K562 (cell line): ENCODE data around the gene TIMM9. TPM values are rescaled to one million over a fixed set of nuclear protein-coding genes. Genes with fewer than 3 reads are reported as not detected.

Experiments
- ATAC-seq: fragments of 200-7000 bp; cut with Tn5 transposase; 3 replicates; pipeline ENCODE4 v1.9.1; 2020; ENCODE audit warnings: moderate library complexity
- BruUV-seq: library from RNA; stranded (reverse); fragments of 400-500 nt; replicated peaks from 2 replicates; lab custom pipeline; 2021; lab: Mats Ljungman, UMichigan
- CTCF ChIA-PET: fragments of 300-600 bp; formaldehyde crosslinking; extraction: SDS; loops from one replicate; lab custom pipeline; 2021; ENCODE audit warnings: low intra/inter-chr PET ratio; lab: Yijun Ruan, JAX
- POLR2A ChIA-PET: fragments of 300-600, 350-650 bp; sonication (Branson Sonifier 250); formaldehyde crosslinking; extraction: SDS; loops from one replicate; lab custom pipeline; 2021; ENCODE audit warnings: antibody characterized with exemption, inconsistent platforms; lab: Yijun Ruan, JAX
- DNase-seq, 4 experiments: peaks; one replicate each; pipeline versions ENCODE4 v3.0.0 to v3.0.0-alpha.2; 2011 to 2018; ENCODE audit warnings: low spot score in 3 of 4, mixed read lengths in 3 of 4; ENCODE audit errors: extremely low read depth in 1 of 4
- FAIRE-seq: peaks from 2 replicates; lab custom pipeline; 2011; peaks lifted over from hg19 to GRCh38; lab: Jason Lieb, UNC
- H2AFZ ChIP-seq: 2 replicates; pipeline ENCODE4 v1.6.0; 2011; ENCODE audit warnings: low read depth, low read length, control low read depth, inconsistent platforms
- H3K27ac ChIP-seq: fragments of 200-600 bp; 3 replicates; pipeline ENCODE4 v1.8.0; 2011; ENCODE audit warnings: low read depth, mild to moderate bottlenecking, control low read depth, inconsistent platforms, low read length, moderate library complexity, mixed read lengths; ENCODE audit errors: extremely low read depth
- H3K27me3 ChIP-seq, 2 experiments: fragments of 300-600 bp in 1 of 2; 2 replicates in 1 of 2; 3 replicates in 1 of 2; pipeline versions ENCODE4 v1.6.0 to v1.8.0; 2011; ENCODE audit warnings: inconsistent platforms in 2 of 2, low read length in 2 of 2, mild to moderate bottlenecking in 1 of 2, mixed read lengths in 1 of 2, moderate library complexity in 1 of 2; ENCODE audit not compliant: control insufficient read depth in 2 of 2, insufficient read depth in 2 of 2
- H3K36me3 ChIP-seq: fragments of 300-600 bp; 3 replicates; pipeline ENCODE4 v1.8.0; 2011; ENCODE audit warnings: mild to moderate bottlenecking, low read length, inconsistent platforms; ENCODE audit not compliant: control insufficient read depth, insufficient read depth
- H3K4me1 ChIP-seq, 2 experiments: fragments of 200-600 bp in 1 of 2; replicated peaks in 1 of 2; 2 replicates in 1 of 2; 3 replicates in 1 of 2; pipeline versions ENCODE4 v1.5.1 to v1.8.0; 2011; ENCODE audit warnings: inconsistent platforms in 2 of 2, low read length in 2 of 2, mild to moderate bottlenecking in 1 of 2, mixed read lengths in 1 of 2, moderate library complexity in 1 of 2; ENCODE audit not compliant: control insufficient read depth in 2 of 2, insufficient read depth in 2 of 2
- H3K4me2 ChIP-seq: 2 replicates; pipeline ENCODE4 v1.6.1; 2011; ENCODE audit warnings: low read length, control low read depth, inconsistent platforms, mixed read lengths; ENCODE audit not compliant: insufficient read depth
- H3K4me3 ChIP-seq: fragments of 200-600 bp; sonication (generic), shearing (Covaris generic); 2 replicates; pipeline ENCODE4 v1.5.1; 2016; ENCODE audit warnings: control low read depth, inconsistent platforms
- H3K79me2 ChIP-seq: fragments of 200-600 bp; 3 replicates; pipeline ENCODE4 v1.8.0; 2011; ENCODE audit warnings: low read length, inconsistent platforms; ENCODE audit not compliant: control insufficient read depth, insufficient read depth
- H3K9ac ChIP-seq, 2 experiments: 2 replicates each; pipeline versions ENCODE4 v1.6.0 to v1.6.1; 2011; ENCODE audit warnings: low read depth in 2 of 2, low read length in 2 of 2, control low read depth in 1 of 2, inconsistent platforms in 1 of 2, mild to moderate bottlenecking in 1 of 2, mixed read lengths in 1 of 2; ENCODE audit not compliant: insufficient read depth in 1 of 2
- H3K9me1 ChIP-seq: one replicate; pipeline ENCODE4 v1.6.0; 2011; ENCODE audit warnings: inconsistent platforms, mild to moderate bottlenecking, low read length, moderate library complexity; ENCODE audit not compliant: control insufficient read depth, insufficient read depth
- H3K9me3 ChIP-seq: replicated peaks from 2 replicates; pipeline ENCODE4 v1.5.1; 2011; ENCODE audit warnings: low read depth, low read length, inconsistent platforms; ENCODE audit not compliant: control insufficient read depth, insufficient read depth
- H4K20me1 ChIP-seq: replicated peaks from 2 replicates; pipeline ENCODE4 v1.6.1; 2011; ENCODE audit warnings: low read length, inconsistent platforms, mixed read lengths; ENCODE audit not compliant: control insufficient read depth, insufficient read depth
- BRF1 ChIP-seq: IDR thresholded peaks from 3 replicates; pipeline ENCODE4 v1.6.1; 2011; ENCODE audit warnings: borderline replicate concordance, mild to moderate bottlenecking; ENCODE audit not compliant: insufficient read length; ENCODE audit errors: extremely low read depth
- HDAC1 ChIP-seq, 2 experiments: fragments of 450-650 bp; IDR thresholded peaks; 2 replicates each; pipeline ENCODE4 v1.6.1; 2016 to 2017; ENCODE audit warnings: inconsistent platforms in 1 of 2, mild to moderate bottlenecking in 1 of 2, moderate library complexity in 1 of 2
- NCOA1 ChIP-seq: fragments of 450-650 bp; IDR thresholded peaks from 2 replicates; pipeline ENCODE4 v1.6.1; 2016; ENCODE audit warnings: low read depth
- NELFE ChIP-seq: IDR thresholded peaks from 2 replicates; pipeline ENCODE4 v1.6.1; 2011; ENCODE audit warnings: mild to moderate bottlenecking; ENCODE audit not compliant: insufficient read depth, insufficient read length
- STAT6 ChIP-seq: sonication (generic); formaldehyde crosslinking; IDR thresholded peaks from 2 replicates; pipeline ENCODE4 v1.8.1; 2023; ENCODE audit warnings: mild to moderate bottlenecking, missing genetic modification reagents
- TSHZ1 ChIP-seq: fragments of 250-450 bp; sonication (Bioruptor Pico); IDR thresholded peaks from 2 replicates; pipeline ENCODE4 v1.4.0; 2020; ENCODE audit warnings: mild to moderate bottlenecking, moderate library complexity
- WGBS: fragments of 100-300 bp; shearing (Covaris generic); methylation state at CpG from one replicate; pipeline ENCODE4 v1.1.6; 2016; ENCODE audit warnings: low coverage, mixed read lengths; ENCODE audit not compliant: insufficient coverage; ENCODE audit errors: missing lambda C conversion rate; 5-methylcytosine and 5-hydroxymethylcytosine counted together
- in situ Hi-C: fragments of 300-500 bp; cut with MboI; formaldehyde crosslinking; loops from 4 replicates; pipeline ENCODE4 v1.15.0; 2018; ENCODE audit warnings: inconsistent platforms, mixed read lengths
- intact Hi-C: fragments of 100-400 bp; cut with micrococcal nuclease; formaldehyde crosslinking; loops from 2 replicates; pipeline ENCODE4 v1.14.2; 2022
- polyA plus RNA-seq, 8 experiments: library from polyadenylated mRNA; depleted of rRNA in 4 of 8; stranded (reverse) in 5 of 8; unstranded in 3 of 8; fragments of >200 nt; fragmentation: Nextera tagmentation in 2 of 8; fragmentation: Illumina TruSeq in 1 of 8; extraction: Ambion mirVana in 2 of 8; extraction: Trizol in 1 of 8; gene quantifications; 2 replicates each; pipeline versions ENCODE4 v1.2.1 to v1.2.3, GENCODE V29; 2011 to 2014; ENCODE audit warnings: inconsistent platforms in 1 of 8, missing spikeins in 1 of 8
- total RNA-seq, 7 experiments: library from RNA; depleted of rRNA in 6 of 7; stranded (reverse); fragments of >200 nt in 6 of 7; fragmentation: Illumina TruSeq in 2 of 7; extraction: Trizol in 2 of 7; gene quantifications; 2 replicates each; pipeline versions ENCODE4 v1.2.1 to v1.2.3, GENCODE V29; 2011 to 2021; ENCODE audit warnings: low replicate concordance in 1 of 7

Gene TIMM9
- total and polyA plus RNA-seq, 9 of the 15 experiments (the other 6 are each of a cell fraction or from before 2014, with no cell fraction given) = 28.0 to 101 (median 54.3) TPM

DNA sequence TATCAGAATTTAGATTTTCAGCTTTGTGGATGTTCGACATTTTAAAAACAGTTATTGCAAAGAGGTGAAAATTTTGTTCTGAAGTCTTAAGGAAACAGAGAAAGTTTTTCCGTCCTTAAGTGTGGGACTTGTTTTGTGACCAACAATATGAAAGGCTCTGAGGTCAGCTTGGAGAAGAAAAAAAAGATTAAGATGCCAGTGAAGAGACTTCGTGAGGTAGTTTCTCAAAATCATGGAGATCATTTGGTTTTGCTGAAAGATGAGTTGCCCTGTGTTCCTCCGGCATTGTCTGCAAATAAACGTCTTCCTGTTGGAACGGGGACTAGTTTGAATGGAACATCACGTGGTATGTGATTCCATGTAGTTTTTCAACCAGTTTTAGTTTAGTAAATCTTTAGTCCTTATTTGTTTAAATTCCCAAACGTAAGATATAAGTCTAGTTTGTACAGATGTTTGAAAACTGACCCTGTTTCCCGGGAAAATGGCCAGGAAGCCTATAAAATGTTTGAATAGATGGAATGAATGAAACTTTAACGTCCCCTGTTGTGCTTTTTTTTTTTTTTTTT lies 870 bp upstream of the TIMM9 start:
- Histone ChIP-seq H3K9ac (peak overlapping the region; percentile 43 to 99; a peak in 3 of 4 replicates), H3K4me3 (peak overlapping the region; percentile 70), H4K20me1 (no peaks in the 10 kb centered on the region), H3K79me2 (peaks cover 72% of the 10 kb centered on the region), H3K9me3 (no peaks in the 10 kb centered on the region), H3K27me3 (no peaks in the 10 kb centered on the region), H3K9me1 (no peaks in the 10 kb centered on the region), H3K4me1 (peaks cover 3 to 7% of the 10 kb centered on the region in 2 experiments; a peak in 4 of 5 replicates), H3K4me2 (peak overlapping the region; percentile 91), H2AFZ (peak overlapping the region; percentile 99), H3K36me3 (peaks cover 45% of the 10 kb centered on the region), H3K27ac (peak overlapping the region; percentile 100)
- WGBS = 0% methylated on average over 9 of the region's 10 CpGs
- ATAC-seq (peak; percentile 69), FAIRE-seq (peak; percentile 78), DNase-seq (peak; percentile 24 to 64 (median 27))
- CTCF ChIA-PET = no interaction called here
- intact Hi-C loops (no loop called here), in situ Hi-C loops (no loop called here)
- BruUV-seq = TSS peak; percentile 77
- POLR2A ChIA-PET = interaction anchor here (1.5 kb wide), 1 partner anchor 16 kb away, joined by 6 read pairs; no protein-coding TSS in a partner anchor
- TF ChIP-seq BRF1 = no peak
- no peak for TF ChIP-seq NELFE
- no peak for TF ChIP-seq NCOA1
- TF ChIP-seq TSHZ1 (CRISPR knock-in tag) = no peak
- TF ChIP-seq HDAC1 (IDR thresholded peaks at IDR 0.05) = peak in 1 of 2 experiments; percentile 67; a peak in 2 of 4 replicates
- TF ChIP-seq STAT6 (CRISPR knock-in tag) = no peak
